DMS 273 treated with DMSO at 0.1 percent for 48 hours (cell line): ENCODE results near the gene REXO1.
"Not testable (repeated sequence)": the region's sequence is repeated elsewhere in the genome, so short reads cannot be mapped to it uniquely, and the experiment has no call there.

Source experiments
- DNase-seq: peaks from one replicate; lab custom pipeline; 2025; lab: John Stamatoyannopoulos, UW

The REXO1 gene

DNA sequence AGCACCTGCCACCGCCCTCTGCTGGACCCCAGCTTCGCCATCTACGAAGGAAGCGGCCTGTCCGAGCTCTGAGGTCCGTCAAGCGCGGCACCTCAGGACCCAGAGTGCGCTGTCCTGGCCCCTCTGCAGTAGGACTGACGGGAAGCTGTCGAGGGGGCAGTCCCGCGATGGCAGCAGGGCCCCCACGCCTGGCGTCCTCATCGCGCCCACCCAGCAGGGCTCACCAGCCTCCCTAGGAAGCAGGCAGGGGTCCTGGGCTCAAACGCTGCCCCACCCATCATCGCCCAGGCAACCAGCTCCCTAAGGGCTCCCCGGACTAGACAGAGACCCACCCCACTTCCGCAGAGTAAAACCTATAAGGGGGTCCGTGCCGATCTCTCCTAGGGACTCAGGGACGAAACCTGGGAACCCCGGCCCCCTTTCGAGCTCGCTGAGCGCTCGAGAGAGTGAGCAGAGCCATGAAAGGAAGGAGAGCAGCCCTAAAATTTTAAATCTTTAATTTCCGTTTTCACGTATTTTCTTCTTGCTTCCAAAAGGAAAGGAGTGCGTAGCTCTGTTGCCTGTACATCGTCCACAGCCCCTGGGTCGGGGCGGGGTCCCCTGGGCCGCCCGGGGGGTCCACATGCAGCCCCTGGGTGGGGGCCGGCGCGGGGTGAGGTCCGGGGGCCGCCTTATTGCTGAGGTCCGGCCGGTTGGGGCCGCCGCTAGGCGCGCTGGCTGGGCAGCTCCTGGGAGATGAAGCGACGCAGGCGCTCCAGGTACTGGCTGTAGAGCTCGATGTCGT lies 28.4 kb upstream of the REXO1 start:
- DNase-seq: not testable (repeated sequence)

GRCh38 chr19:1875646-1876495 lies 27.6 kb upstream of the REXO1 start:
- DNase-seq: peak; percentile 69

GRCh38 chr19:1875265-1875645 lies 27.0 kb upstream of the REXO1 start:
- DNase-seq: not testable (repeated sequence)

DNA sequence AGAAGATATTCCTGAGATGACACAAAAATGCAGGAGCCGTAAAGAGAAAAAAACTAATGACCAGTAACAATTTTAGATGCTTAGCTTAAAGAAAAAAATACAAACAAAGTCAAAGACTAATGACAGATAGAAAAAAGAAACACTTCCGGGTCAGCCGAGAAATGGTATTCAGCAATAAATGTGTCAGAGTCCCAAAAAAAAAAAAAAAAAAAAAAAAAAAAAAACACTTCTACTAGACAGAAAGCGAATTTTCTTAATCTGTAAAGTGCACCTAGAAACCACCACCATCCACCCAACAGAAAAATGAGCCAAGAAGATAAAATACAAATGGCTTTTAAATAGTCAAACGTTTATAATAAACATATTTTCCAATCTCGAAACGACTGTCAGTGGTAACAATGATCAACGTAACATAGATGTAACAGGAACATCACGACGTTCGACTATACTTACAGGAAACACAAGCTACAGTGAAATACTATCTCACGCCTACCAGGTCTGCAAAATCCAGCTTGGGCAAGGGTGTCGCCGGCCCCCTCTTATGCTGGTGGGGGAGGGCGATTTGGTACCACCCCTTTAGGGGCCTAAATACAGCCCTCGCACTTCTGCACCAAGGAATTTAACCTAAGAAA lies 26.4 kb upstream of the REXO1 start:
- DNase-seq: no peak

DNA sequence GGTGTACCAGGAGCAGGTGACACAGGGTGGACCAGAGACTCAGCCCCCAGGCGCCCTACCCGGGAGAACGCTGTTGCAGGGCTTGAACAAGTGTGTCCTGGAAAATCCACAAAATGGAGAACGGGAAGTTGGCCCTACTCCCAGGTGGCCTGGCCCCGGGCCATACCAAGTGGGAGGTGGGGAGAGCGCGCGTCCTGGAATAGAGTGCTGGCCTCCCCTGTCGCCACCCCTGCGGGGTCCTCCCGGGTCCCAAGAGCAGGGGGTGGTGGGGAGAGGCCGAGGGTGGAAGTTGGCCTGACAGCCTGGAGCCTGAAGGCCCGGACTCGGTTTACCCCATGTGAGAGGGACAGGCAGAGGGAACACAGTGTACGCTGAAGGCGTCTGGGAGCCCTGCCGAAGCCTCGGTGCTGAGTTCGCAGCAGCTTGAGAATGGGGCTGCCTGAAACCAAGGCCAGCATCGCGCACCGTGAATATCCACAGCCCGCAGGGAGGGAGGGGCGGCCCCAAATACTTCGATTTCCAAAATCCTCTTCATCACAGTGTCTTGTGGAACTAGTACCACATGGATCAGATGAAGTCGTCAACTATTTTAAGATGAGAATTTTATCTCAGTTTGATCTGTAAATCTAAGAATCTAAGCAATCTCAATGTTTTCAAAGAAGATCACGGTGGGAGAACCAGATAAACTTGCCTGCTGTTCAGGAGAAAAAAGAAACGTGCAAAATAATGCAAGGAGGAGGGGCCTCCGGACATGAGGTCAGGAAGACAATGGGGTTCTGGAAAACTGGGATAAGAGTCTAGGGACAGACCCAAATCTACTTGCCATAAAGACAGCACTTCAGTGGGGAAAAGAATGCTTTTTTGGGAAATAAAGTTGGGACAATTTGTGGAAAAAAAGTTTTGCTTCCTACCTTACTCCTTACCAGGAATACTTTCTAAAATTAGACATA lies 25.5 kb upstream of the REXO1 start:
- DNase-seq: no peak

GRCh38 chr19:1872807-1873523 lies 24.7 kb upstream of the REXO1 start:
- no peak for DNase-seq

DNA sequence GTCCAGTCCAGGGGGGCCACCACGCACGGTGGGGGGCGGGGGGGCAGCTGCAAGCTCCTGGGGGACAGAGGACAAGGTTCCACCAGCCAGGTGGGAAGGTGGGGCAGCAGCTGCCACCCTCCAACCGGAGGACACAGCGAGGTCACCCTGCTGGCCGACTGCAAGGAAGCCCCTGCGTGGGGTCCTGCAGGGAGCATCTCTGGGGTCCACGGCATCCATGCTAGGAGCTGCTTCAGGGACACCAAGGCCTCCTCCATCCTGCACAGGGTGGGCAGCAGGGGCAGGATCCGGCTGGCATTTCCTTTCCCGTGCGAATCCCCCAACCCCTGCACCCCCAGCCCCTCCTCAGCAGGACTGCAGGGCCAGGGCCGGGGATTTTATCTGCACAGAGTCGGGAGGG lies 23.3 kb upstream of the REXO1 start:
- no peak for DNase-seq

- no peak for DNase-seq
Measured at GRCh38 chr19:1871140-1871597, 22.9 kb upstream of the REXO1 start.

GRCh38 chr19:1868971-1869370 lies 20.7 kb upstream of the REXO1 start:
- no peak for DNase-seq

DNA sequence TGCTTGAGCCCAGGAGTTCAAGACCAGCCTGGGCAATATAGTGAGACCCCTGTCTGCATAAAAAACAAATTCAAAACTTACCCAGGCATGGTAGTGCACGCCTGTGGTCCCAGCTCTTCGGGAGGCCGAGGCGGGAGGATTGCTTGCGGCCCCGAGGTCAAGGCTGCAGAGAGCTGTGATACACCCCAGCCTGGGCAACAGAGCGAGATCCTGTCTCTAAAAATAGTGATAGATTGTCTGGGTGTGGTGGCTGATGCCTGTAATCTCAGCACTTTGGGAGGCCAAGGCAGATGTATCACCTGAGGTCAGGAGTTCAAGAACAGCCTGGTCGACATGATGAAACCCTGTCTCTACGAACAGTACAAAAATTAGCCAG lies 19.1 kb upstream of the REXO1 start:
- no peak for DNase-seq

GRCh38 chr19:1866693-1867348 lies 18.5 kb upstream of the REXO1 start:
- DNase-seq: no peak

GRCh38 chr19:1865172-1866010 lies 17.1 kb upstream of the REXO1 start:
- DNase-seq: no peak

GRCh38 chr19:1864480-1865171 lies 16.3 kb upstream of the REXO1 start:
- DNase-seq: no peak

- peak; percentile 76 for DNase-seq
Measured at GRCh38 chr19:1863638-1864479, 15.6 kb upstream of the REXO1 start.

GRCh38 chr19:1863328-1863637 lies 15.0 kb upstream of the REXO1 start, which contains the start of gene KLF16:
Gene KLF16, minus strand, starts transcription at chr19:1863579. Its CDS starts 82 bp downstream, at chr19:1863497.
- DNase-seq: no peak

- no peak for DNase-seq
Measured at GRCh38 chr19:1862424-1863327, 14.4 kb upstream of the REXO1 start.

- DNase-seq: no peak
Measured at GRCh38 chr19:1862068-1862423, 13.8 kb upstream of the REXO1 start.
